ENCODE data around the gene SPAG16. TPM values are rescaled to one million over a fixed set of nuclear protein-coding genes. Genes with fewer than 3 reads are reported as not detected.

The SPAG16 gene
- total RNA-seq, 1 experiment from 2014 or later = 50.9 TPM

GRCh38 chr2:214378455-214379103, 1094.3 kb downstream of the SPAG16 start:
- DNase-seq (ENCODE audit: low spot score) = no peak

- no peak for DNase-seq (ENCODE audit: low spot score)
Measured at GRCh38 chr2:214379227-214379626, 1095.0 kb downstream of the SPAG16 start.

GRCh38 chr2:214380681-214381080, 1096.4 kb downstream of the SPAG16 start:
- DNase-seq (ENCODE audit: low spot score) = no peak

GRCh38 chr2:214382229-214382628, 1098.0 kb downstream of the SPAG16 start:
- DNase-seq (ENCODE audit: low spot score) = no peak

GRCh38 chr2:214386720-214387119, 1102.5 kb downstream of the SPAG16 start:
- no peak for DNase-seq (ENCODE audit: low spot score)

- no peak for DNase-seq (ENCODE audit: low spot score)
Measured at GRCh38 chr2:214389334-214389733, 1105.1 kb downstream of the SPAG16 start.

- no peak for DNase-seq (ENCODE audit: low spot score)
Measured at GRCh38 chr2:214393796-214394195, 1109.5 kb downstream of the SPAG16 start.

GRCh38 chr2:214395040-214395439, 1110.8 kb downstream of the SPAG16 start:
- no peak for DNase-seq (ENCODE audit: low spot score)

- DNase-seq (ENCODE audit: low spot score) = no peak
Measured at GRCh38 chr2:214401580-214401979, 1117.3 kb downstream of the SPAG16 start.

GRCh38 chr2:214410128-214410775, 1126.0 kb downstream of the SPAG16 start:
- DNase-seq (ENCODE audit: low spot score) = no peak

GRCh38 chr2:214410918-214411554, 1126.8 kb downstream of the SPAG16 start, which contains the start of gene VWC2L:
Gene VWC2L (plus strand): TSS chr2:214411054. CDS start chr2:214414194, 3,140 bp downstream.
- DNase-seq (ENCODE audit: low spot score) = peak; percentile 80

GRCh38 chr2:214412679-214413078, 1128.4 kb downstream of the SPAG16 start:
- DNase-seq (ENCODE audit: low spot score) = no peak

- no peak for DNase-seq (ENCODE audit: low spot score)
Measured at GRCh38 chr2:214436470-214436869, 1152.2 kb downstream of the SPAG16 start.

GRCh38 chr2:214450118-214450894, 1166.0 kb downstream of the SPAG16 start:
- no peak for DNase-seq (ENCODE audit: low spot score)

- no peak for DNase-seq (ENCODE audit: low spot score)
Measured at GRCh38 chr2:214451516-214452275, 1167.4 kb downstream of the SPAG16 start.

Other genes with a start within 250 kb of the SPAG16 start
- 1.5 and 1.8 TPM in 2 replicates for gene IKZF2, start 132.9 kb upstream of the SPAG16 start, total RNA-seq (2014; rRNA removed; shearing (Covaris generic))

Data from A172 (cell line).